CD14-positive monocyte (primary cell): Measurements from ENCODE around the gene IFFO2. TPM values are rescaled to one million over a fixed set of nuclear protein-coding genes. Genes with fewer than 3 reads are reported as not detected.

Experiments used
- DNase-seq, 3 donors: peaks; one replicate each; pipeline ENCODE4 v3.0.0-alpha.2; 2011 to 2022
- H2AFZ ChIP-seq: 2 replicates; pipeline ENCODE4 v1.6.0; 2012; ENCODE audit warnings: mild to moderate bottlenecking, low read depth, low read length, inconsistent platforms; ENCODE audit not compliant: insufficient read depth, poor library complexity, severe bottlenecking
- H3K27ac ChIP-seq, 2 donors: 1 replicate in 1 of 2; 2 replicates in 1 of 2; pipeline ENCODE4 v1.5.1; 2012 to 2013; ENCODE audit warnings: low read length in 2 of 2, control low read depth in 1 of 2, inconsistent platforms in 1 of 2, low read depth in 1 of 2, mild to moderate bottlenecking in 1 of 2
- H3K27me3 ChIP-seq, 2 donors: one replicate each; pipeline versions ENCODE4 v1.6.0 to v1.6.1; 2011 to 2013; ENCODE audit warnings: low read length in 2 of 2; ENCODE audit not compliant: control insufficient read depth in 2 of 2, insufficient read depth in 2 of 2
- H3K36me3 ChIP-seq, 2 donors: replicated peaks in 1 of 2; 1 replicate in 1 of 2; 2 replicates in 1 of 2; pipeline versions ENCODE4 v1.5.1 to v1.6.1; 2012 to 2013; ENCODE audit warnings: low read length in 2 of 2, control low read depth in 1 of 2, inconsistent platforms in 1 of 2, mild to moderate bottlenecking in 1 of 2; ENCODE audit not compliant: insufficient read depth in 2 of 2, control insufficient read depth in 1 of 2
- H3K4me1 ChIP-seq, 2 donors: 1 replicate in 1 of 2; 2 replicates in 1 of 2; pipeline versions ENCODE4 v1.5.1 to v1.6.1; 2012 to 2013; ENCODE audit warnings: low read length in 2 of 2, control low read depth in 1 of 2, inconsistent platforms in 1 of 2, mild to moderate bottlenecking in 1 of 2, moderate library complexity in 1 of 2; ENCODE audit not compliant: insufficient read depth in 2 of 2, control insufficient read depth in 1 of 2
- H3K4me2 ChIP-seq: replicated peaks from 2 replicates; pipeline ENCODE3; 2012; ENCODE audit warnings: low read length, moderate library complexity, mild to moderate bottlenecking; ENCODE audit not compliant: poor library complexity, severe bottlenecking; ENCODE audit errors: extremely low read depth
- H3K4me3 ChIP-seq, 3 experiments: fragments of 200-600 bp in 1 of 3; sonication (generic) in 1 of 3; replicated peaks in 1 of 3; 1 replicate in 2 of 3; 2 replicates in 1 of 3; pipeline ENCODE4 v1.5.1; 2011 to 2013; ENCODE audit warnings: low read length in 3 of 3, mild to moderate bottlenecking in 3 of 3, control low read depth in 2 of 3, low read depth in 2 of 3, inconsistent platforms in 1 of 3, moderate library complexity in 1 of 3
- H3K79me2 ChIP-seq: 2 replicates; pipeline ENCODE4 v1.6.0; 2012; ENCODE audit warnings: mild to moderate bottlenecking, control low read depth, inconsistent platforms, low read length, moderate library complexity; ENCODE audit not compliant: insufficient read depth
- H3K9ac ChIP-seq: 2 replicates; pipeline ENCODE4 v1.6.0; 2017; ENCODE audit warnings: low read length, mild to moderate bottlenecking; ENCODE audit not compliant: insufficient read depth, poor library complexity, severe bottlenecking
- H3K9me3 ChIP-seq, 2 donors: replicated peaks in 1 of 2; 1 replicate in 1 of 2; 2 replicates in 1 of 2; pipeline versions ENCODE4 v1.5.1 to v1.6.1; 2012 to 2013; ENCODE audit warnings: low read length in 2 of 2, control low read depth in 1 of 2; ENCODE audit not compliant: control insufficient read depth in 1 of 2, insufficient read depth in 1 of 2
- H4K20me1 ChIP-seq: 2 replicates; pipeline ENCODE4 v1.6.0; 2012; ENCODE audit warnings: mild to moderate bottlenecking, low read length, control low read depth, moderate library complexity; ENCODE audit not compliant: insufficient read depth
- H3K27ac Mint-ChIP-seq, 7 donors: one replicate each; pipeline ENCODE4 v1.8.0; 2020; ENCODE audit warnings: mild to moderate bottlenecking in 7 of 7, mixed read lengths in 7 of 7, moderate library complexity in 6 of 7, inconsistent platforms in 2 of 7
- H3K27me3 Mint-ChIP-seq, 3 donors: one replicate each; pipeline ENCODE4 v1.8.0; 2021 to 2022; ENCODE audit warnings: low read depth in 3 of 3, mild to moderate bottlenecking in 3 of 3, mixed read lengths in 3 of 3, moderate library complexity in 3 of 3, inconsistent platforms in 1 of 3
- H3K36me3 Mint-ChIP-seq, 2 donors: one replicate each; pipeline ENCODE4 v1.8.0; 2020; ENCODE audit warnings: mixed read lengths in 2 of 2, inconsistent platforms in 1 of 2, mild to moderate bottlenecking in 1 of 2
- H3K4me1 Mint-ChIP-seq: one replicate; pipeline ENCODE4 v1.8.0; 2020; ENCODE audit warnings: mild to moderate bottlenecking, mixed read lengths
- H3K4me3 Mint-ChIP-seq, 2 donors: one replicate each; pipeline ENCODE4 v1.8.0; 2020; ENCODE audit warnings: mild to moderate bottlenecking in 2 of 2, mixed read lengths in 2 of 2, moderate library complexity in 1 of 2
- H3K9me3 Mint-ChIP-seq, 7 donors: one replicate each; pipeline ENCODE4 v1.8.0; 2020 to 2022; ENCODE audit warnings: mixed read lengths in 7 of 7, mild to moderate bottlenecking in 6 of 7, moderate library complexity in 6 of 7, inconsistent platforms in 2 of 7
- WGBS: methylation state at CpG from one replicate; pipeline ENCODE4 v1.1.5; 2013; ENCODE audit warnings: missing lambda C conversion rate; ENCODE audit not compliant: insufficient coverage; 5-methylcytosine and 5-hydroxymethylcytosine counted together
- intact Hi-C, 2 donors: fragments of 100-400 bp; cut with micrococcal nuclease; formaldehyde crosslinking; loops; one replicate each; pipeline versions ENCODE4 v1.15.0 to v1.15.1; 2023
- polyA plus RNA-seq, 3 donors: library from polyadenylated mRNA; depleted of rRNA in 1 of 3; unstranded in 2 of 3; stranded (reverse) in 1 of 3; fragments of 300-500 nt in 2 of 3; fragments of >200 nt in 1 of 3; fragmentation: Illumina TruSeq in 2 of 3; gene quantifications; 1 replicate in 2 of 3; 2 replicates in 1 of 3; pipeline ENCODE4 v1.2.3, GENCODE V29; 2012 to 2021
- TF ChIP-seq, protein P1 (sequence below): fragments of 200-600 bp; IDR thresholded peaks from one replicate; pipeline ENCODE4 v1.8.0; 2022; ENCODE audit warnings: antibody characterized with exemption, mild to moderate bottlenecking

The IFFO2 gene
- polyA plus RNA-seq, 3 donors, result 0.78 to 17.5 (median 0.94) TPM

DNA sequence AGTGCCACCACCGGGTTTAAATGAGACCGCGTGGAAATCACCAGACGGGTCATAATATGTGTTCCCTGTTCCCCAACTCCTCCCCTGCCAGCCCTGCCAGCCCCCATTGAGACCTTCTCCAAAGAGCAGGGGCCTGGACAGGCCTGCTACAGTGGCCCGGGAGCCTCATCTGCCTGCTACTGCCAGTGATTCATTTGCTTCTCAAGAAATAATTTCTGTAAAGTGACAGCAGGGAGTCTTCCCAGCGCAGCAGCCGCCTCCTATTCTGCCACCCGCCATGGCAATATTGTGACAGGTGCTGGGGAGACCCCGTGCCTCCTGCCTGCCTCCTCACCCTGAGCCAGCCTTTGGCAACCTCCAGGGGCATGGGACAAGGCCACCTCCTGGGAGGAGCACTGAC lies 8.9 kb downstream of the IFFO2 start:
- peaks cover 0 to 6% (median 2%) of the 10 kb centered on the region in 3 donors for H3K27me3 Mint-ChIP-seq
- no peak overlapping the region for H3K27ac ChIP-seq

GRCh38 chr1:18946550-18947381 lies 9.7 kb downstream of the IFFO2 start:
- H4K20me1 ChIP-seq, result peaks cover 68% of the 10 kb centered on the region
- Mint-ChIP-seq H3K9me3 (no peaks in the 10 kb centered on the region), H3K4me1 (peaks cover 77% of the 10 kb centered on the region), H3K36me3 (peaks cover 8 to 10% of the 10 kb centered on the region in 2 donors), H3K27ac (peak overlapping the region; percentile 4 to 88 (median 68)), H3K4me3 (peak overlapping the region in 1 of 2 donors; percentile 36), H3K27me3 (peaks cover under 1 to 6% (median 2%) of the 10 kb centered on the region in 3 donors)
- H3K4me3 ChIP-seq, result no peak overlapping the region
- peak overlapping the region in 1 of 2 donors; percentile 14 for H3K27ac ChIP-seq
- H3K9me3 ChIP-seq, result no peaks in the 10 kb centered on the region
- peaks cover 0 to 5% of the 10 kb centered on the region in 2 donors for H3K27me3 ChIP-seq
- no peaks in the 10 kb centered on the region for H3K36me3 ChIP-seq
- H3K4me2 ChIP-seq, result no peak overlapping the region
- intact Hi-C loops, result no loop called here
- WGBS, result 75% methylated on average over 14 of the region's 15 CpGs
- no peak overlapping the region for H3K9ac ChIP-seq
- peak in 1 of 3 donors; percentile 35 for DNase-seq
- H3K4me1 ChIP-seq, result peaks cover 51 to 66% of the 10 kb centered on the region in 2 donors
- TF ChIP-seq, protein P1, sequence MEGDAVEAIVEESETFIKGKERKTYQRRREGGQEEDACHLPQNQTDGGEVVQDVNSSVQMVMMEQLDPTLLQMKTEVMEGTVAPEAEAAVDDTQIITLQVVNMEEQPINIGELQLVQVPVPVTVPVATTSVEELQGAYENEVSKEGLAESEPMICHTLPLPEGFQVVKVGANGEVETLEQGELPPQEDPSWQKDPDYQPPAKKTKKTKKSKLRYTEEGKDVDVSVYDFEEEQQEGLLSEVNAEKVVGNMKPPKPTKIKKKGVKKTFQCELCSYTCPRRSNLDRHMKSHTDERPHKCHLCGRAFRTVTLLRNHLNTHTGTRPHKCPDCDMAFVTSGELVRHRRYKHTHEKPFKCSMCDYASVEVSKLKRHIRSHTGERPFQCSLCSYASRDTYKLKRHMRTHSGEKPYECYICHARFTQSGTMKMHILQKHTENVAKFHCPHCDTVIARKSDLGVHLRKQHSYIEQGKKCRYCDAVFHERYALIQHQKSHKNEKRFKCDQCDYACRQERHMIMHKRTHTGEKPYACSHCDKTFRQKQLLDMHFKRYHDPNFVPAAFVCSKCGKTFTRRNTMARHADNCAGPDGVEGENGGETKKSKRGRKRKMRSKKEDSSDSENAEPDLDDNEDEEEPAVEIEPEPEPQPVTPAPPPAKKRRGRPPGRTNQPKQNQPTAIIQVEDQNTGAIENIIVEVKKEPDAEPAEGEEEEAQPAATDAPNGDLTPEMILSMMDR, result no peak
- H2AFZ ChIP-seq, result no peak overlapping the region
- peaks cover 60% of the 10 kb centered on the region for H3K79me2 ChIP-seq

More for the DNA sequence above, 8.9 kb downstream of the IFFO2 start:
- Mint-ChIP-seq H3K27ac (peak overlapping the region in 4 of 7 donors; percentile 8 to 63 (median 18)), H3K4me1 (peaks cover 77% of the 10 kb centered on the region), H3K4me3 (no peak overlapping the region), H3K9me3 (no peaks in the 10 kb centered on the region), H3K36me3 (peaks cover 11 to 12% of the 10 kb centered on the region in 2 donors)
- H3K9me3 ChIP-seq, result no peaks in the 10 kb centered on the region
- peaks cover 60% of the 10 kb centered on the region for H4K20me1 ChIP-seq
- 84% methylated on average over 9 of the region's 9 CpGs for WGBS
- H3K79me2 ChIP-seq, result peaks cover 62% of the 10 kb centered on the region
- H2AFZ ChIP-seq, result no peak overlapping the region
- no peak for DNase-seq
- no peak overlapping the region for H3K4me3 ChIP-seq
- H3K36me3 ChIP-seq, result no peaks in the 10 kb centered on the region
- H3K27me3 ChIP-seq, result peaks cover 0 to 5% of the 10 kb centered on the region in 2 donors
- no peak overlapping the region for H3K9ac ChIP-seq
- H3K4me2 ChIP-seq, result no peak overlapping the region
- TF ChIP-seq, protein P1, result no peak
- H3K4me1 ChIP-seq, result peaks cover 51 to 66% of the 10 kb centered on the region in 2 donors
- intact Hi-C loops, result no loop called here
